LNCAP (cell line): Measurements from ENCODE around the gene BTBD19.

Experiments used
- TF ChIP-seq, protein P1 (sequence below): fragments of 450-650 bp; IDR thresholded peaks from 2 replicates; pipeline ENCODE4 v1.5.1; 2017; ENCODE audit warnings: mild to moderate bottlenecking

Gene BTBD19

DNA sequence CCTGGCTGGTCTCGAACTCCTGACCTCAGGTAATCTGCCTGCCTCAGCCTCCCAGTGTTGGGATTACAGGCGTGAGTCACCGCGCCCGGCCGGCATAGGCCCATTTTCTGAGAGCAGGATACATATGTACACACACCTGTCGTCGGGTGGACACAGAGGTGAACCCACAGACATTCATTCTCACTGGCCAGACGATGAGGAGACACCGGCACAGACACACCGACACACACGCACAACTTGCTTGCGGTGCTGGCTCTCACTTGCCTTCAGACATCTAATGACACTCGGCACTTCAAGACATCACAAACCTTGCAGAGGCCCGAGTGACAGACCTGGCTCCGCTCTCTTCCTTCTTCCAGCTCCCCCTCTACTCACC is 34.2 kb downstream of the BTBD19 start:
- TF ChIP-seq, protein P1, sequence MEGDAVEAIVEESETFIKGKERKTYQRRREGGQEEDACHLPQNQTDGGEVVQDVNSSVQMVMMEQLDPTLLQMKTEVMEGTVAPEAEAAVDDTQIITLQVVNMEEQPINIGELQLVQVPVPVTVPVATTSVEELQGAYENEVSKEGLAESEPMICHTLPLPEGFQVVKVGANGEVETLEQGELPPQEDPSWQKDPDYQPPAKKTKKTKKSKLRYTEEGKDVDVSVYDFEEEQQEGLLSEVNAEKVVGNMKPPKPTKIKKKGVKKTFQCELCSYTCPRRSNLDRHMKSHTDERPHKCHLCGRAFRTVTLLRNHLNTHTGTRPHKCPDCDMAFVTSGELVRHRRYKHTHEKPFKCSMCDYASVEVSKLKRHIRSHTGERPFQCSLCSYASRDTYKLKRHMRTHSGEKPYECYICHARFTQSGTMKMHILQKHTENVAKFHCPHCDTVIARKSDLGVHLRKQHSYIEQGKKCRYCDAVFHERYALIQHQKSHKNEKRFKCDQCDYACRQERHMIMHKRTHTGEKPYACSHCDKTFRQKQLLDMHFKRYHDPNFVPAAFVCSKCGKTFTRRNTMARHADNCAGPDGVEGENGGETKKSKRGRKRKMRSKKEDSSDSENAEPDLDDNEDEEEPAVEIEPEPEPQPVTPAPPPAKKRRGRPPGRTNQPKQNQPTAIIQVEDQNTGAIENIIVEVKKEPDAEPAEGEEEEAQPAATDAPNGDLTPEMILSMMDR: no peak

DNA sequence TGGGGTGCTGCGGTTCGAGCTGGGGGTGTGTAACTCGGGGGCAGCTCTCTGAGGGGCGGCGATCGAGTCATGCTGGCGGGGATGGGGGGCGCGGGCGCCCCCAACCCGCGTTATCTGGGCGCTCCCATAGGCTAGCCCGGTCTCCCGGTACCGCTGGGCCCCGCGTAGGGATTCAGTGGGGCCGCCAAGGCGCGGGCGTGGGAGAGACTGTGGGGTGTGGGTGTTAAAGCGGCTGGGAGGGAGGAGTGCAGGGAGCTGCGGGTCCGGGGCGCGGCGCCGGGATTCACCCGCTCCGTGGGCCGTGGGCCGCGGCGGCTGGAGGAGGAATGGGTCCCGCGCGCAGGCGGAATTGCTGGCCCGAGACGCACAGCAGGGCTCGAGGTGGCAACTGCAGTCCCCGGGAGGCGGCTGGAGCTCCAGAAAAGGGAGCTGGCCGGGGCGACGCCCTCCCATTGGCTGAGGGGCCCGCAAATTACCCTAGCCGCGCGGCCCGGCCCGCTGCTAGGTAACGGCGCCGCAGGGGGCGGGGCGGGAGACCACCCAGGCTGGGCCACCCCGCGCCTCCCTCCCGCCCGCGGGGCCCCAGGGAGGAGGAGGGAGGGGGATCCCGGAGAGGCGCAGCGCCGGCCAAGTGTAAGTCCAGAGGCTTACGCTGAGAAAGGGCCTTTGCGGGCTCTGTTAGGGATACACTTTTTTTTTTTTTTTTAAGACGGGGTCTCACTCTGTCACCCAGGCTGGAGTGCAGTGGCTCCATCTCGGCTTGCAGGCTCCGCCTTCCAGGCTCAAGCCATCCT is 34.7 kb downstream of the BTBD19 start, which contains the start of gene PTCH2:
Gene PTCH2, minus strand, starts transcription at position 392 of the 794 bp plus-strand sequence. Its CDS starts 321 bp downstream, at position 71.
- TF ChIP-seq, protein P1: no peak

DNA sequence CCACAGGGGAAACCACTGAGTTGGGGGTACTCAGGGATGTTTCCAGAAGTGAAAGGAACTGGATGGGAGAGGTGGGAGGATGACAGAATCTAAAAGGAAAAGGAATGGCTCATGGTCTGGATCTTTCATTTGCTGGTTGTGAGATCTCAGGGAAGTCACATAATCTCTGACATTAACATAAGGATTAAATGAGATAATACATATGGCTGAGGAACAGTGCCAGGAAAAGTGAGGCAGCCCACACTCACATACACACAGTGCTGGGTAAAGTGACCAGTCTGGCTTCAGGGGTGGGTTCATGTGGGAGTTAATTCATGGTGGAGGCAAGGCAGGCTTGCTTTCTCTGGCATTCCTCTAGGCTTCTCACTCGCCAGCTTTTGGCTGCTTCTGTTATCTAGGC is 38.7 kb downstream of the BTBD19 start:
- TF ChIP-seq, protein P1: no peak

GRCh38 chr1:44847845-44848244 is 39.5 kb downstream of the BTBD19 start:
- TF ChIP-seq, protein P1: no peak

GRCh38 chr1:44848456-44849181 is 40.3 kb downstream of the BTBD19 start:
- TF ChIP-seq, protein P1: no peak

- TF ChIP-seq, protein P1: no peak
Observed at GRCh38 chr1:44849575-44850132, 41.3 kb downstream of the BTBD19 start.

DNA sequence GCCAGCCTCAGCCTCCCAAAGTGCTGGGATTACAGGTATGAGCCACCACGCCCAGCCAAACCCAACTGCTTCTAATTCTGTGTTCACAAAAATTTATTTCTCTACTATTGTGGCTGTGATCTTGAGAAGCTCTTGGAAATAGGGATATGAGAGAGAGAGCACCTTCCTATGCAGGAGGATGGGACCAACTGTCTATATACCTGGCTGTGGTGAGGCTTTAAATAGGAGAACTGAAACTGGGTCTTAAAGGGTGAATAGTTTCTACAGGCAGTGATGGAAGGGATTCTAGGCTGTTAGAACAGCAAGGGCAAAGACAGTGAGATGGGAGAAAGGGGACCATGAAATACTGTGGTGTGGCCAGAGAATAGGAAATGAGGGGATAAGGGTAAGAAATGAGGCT is 43.0 kb downstream of the BTBD19 start:
- TF ChIP-seq, protein P1: no peak
